BE2C (cell line): Measurements from ENCODE around the gene LINC00305. TPM values are rescaled to one million over a fixed set of nuclear protein-coding genes. Genes with fewer than 3 reads are reported as not detected.

Experiments used
- DNase-seq: peaks from one replicate; pipeline ENCODE4 v3.0.0-alpha.2; 2020
- H3K27me3 ChIP-seq: fragments of 250-450 bp; sonication (Bioruptor Pico); 2 replicates; pipeline ENCODE4 v1.5.1; 2020; ENCODE audit warnings: mild to moderate bottlenecking
- H3K36me3 ChIP-seq: fragments of 250-450 bp; sonication (Bioruptor Pico); 2 replicates; pipeline ENCODE4 v1.5.1; 2020; ENCODE audit warnings: mild to moderate bottlenecking
- H3K4me1 ChIP-seq: fragments of 250-450 bp; sonication (Bioruptor Pico); 2 replicates; pipeline ENCODE4 v1.5.1; 2020
- H3K4me3 ChIP-seq: 2 replicates; pipeline ENCODE4 v1.5.1; 2011; ENCODE audit warnings: low read depth, low read length
- H3K9me3 ChIP-seq: fragments of 250-450 bp; sonication (Bioruptor Pico); 2 replicates; pipeline ENCODE4 v1.5.1; 2020
- polyA plus RNA-seq: library from polyadenylated mRNA; unstranded; fragments of >200 nt; gene quantifications from one replicate; pipeline ENCODE4 v1.2.1, GENCODE V29; 2012; ENCODE audit warnings: low read depth, missing spikeins; ENCODE audit not compliant: insufficient read length, insufficient read depth
- TF ChIP-seq, protein P1 (sequence below): IDR thresholded peaks from 2 replicates; pipeline ENCODE4 v1.5.1; 2012; ENCODE audit warnings: mild to moderate bottlenecking, low read depth, low read length

LINC00305 gene
- not detected for polyA plus RNA-seq

DNA sequence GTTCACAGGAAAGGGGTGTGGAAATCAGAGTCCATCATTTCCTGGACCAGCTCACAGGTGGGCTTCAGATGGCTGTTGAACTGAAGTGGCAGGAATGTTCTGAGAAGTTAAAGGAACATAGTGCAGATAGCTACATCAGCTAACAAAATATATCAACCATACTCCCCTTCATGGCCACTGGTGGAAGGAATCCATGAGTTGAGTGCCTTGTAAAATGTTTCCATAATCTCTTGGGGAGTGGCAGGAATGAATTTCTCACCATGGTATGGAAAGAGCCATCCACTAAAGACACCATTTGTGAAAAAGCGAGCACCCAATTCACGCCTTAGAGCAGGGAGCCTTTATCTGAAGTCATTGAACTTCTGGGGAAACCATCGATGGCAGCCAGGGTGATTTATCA, at the start of gene LINC00305:
LINC00305 (minus strand) TSS at position 101 of the 400 bp plus-strand sequence.
- TF ChIP-seq, protein P1, sequence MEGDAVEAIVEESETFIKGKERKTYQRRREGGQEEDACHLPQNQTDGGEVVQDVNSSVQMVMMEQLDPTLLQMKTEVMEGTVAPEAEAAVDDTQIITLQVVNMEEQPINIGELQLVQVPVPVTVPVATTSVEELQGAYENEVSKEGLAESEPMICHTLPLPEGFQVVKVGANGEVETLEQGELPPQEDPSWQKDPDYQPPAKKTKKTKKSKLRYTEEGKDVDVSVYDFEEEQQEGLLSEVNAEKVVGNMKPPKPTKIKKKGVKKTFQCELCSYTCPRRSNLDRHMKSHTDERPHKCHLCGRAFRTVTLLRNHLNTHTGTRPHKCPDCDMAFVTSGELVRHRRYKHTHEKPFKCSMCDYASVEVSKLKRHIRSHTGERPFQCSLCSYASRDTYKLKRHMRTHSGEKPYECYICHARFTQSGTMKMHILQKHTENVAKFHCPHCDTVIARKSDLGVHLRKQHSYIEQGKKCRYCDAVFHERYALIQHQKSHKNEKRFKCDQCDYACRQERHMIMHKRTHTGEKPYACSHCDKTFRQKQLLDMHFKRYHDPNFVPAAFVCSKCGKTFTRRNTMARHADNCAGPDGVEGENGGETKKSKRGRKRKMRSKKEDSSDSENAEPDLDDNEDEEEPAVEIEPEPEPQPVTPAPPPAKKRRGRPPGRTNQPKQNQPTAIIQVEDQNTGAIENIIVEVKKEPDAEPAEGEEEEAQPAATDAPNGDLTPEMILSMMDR = no peak
- no peaks in the 10 kb centered on the region for H3K27me3 ChIP-seq
- H3K4me1 ChIP-seq = no peaks in the 10 kb centered on the region
- no peak within 1 kb of the TSS for H3K4me3 ChIP-seq
- no peak for DNase-seq
- H3K36me3 ChIP-seq = no peaks in the 10 kb centered on the region
- H3K9me3 ChIP-seq = no peaks in the 10 kb centered on the region

DNA sequence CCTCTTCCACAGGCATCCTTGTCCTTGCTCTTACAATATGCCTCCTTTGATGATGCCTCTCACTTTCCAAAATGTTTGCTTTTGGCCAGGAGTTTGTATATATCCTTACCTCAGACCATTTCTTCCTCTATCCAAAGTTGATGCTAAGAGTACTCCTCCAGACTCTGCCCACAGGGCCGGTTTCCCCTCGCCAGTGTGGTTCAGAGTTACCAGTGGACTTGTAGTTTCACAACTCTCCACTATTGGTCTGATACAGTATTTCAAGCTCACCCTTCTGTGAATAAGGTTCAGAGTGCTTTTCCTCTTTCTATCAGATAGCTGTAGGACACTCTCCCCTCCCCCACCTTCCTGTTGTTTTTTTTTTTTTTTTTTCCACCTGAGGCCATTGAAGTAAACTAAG, 42.2 kb upstream of the LINC00305 start:
- TF ChIP-seq, protein P1 = no peak
- no peak overlapping the region for H3K4me3 ChIP-seq
- H3K9me3 ChIP-seq = no peaks in the 10 kb centered on the region
- DNase-seq = no peak
- no peaks in the 10 kb centered on the region for H3K36me3 ChIP-seq
- no peaks in the 10 kb centered on the region for H3K4me1 ChIP-seq
- H3K27me3 ChIP-seq = no peaks in the 10 kb centered on the region

DNA sequence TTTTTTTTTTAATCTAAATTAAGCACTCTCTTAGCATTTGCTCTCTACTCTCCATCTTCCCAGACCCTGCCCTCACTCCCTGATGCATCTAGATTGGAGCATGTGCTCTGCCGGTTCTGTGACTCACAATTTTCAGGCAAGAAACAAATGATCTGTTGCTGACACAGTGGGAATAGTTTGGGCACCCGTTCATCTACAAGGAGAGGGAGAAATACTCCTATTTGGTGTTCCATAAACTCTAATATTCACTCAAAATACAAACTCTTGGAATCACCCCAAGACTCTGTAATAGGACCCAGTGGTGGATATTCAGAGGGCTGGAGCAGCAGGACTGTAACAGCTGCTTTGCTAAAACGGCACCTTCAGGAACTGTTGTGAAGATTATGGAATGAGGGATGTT, 37.1 kb upstream of the LINC00305 start:
- Histone ChIP-seq H3K36me3 (no peaks in the 10 kb centered on the region), H3K4me1 (no peaks in the 10 kb centered on the region), H3K9me3 (no peaks in the 10 kb centered on the region), H3K27me3 (no peaks in the 10 kb centered on the region), H3K4me3 (no peak overlapping the region)
- TF ChIP-seq, protein P1 = no peak
- DNase-seq = no peak

DNA sequence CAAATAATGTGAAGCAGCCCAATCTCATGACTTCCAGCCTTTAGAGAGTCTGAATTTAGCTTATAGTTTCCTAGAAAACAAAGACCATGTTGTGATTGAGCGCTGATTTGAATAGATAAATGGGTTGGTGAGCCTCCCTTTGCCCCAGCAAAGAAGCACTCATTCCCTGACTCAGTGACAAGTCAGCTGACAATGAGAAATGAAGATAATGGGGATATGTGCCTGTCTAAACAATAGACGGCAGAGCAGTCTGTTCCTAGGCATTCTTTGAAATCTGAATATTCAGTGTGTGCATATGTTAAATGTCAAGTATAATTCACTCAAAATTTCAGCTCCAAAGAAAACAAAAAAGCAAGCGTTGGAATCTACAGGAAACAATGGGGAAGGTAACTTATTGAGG, 34.8 kb upstream of the LINC00305 start:
- H3K36me3 ChIP-seq = no peaks in the 10 kb centered on the region
- no peaks in the 10 kb centered on the region for H3K4me1 ChIP-seq
- H3K4me3 ChIP-seq = no peak overlapping the region
- H3K9me3 ChIP-seq = no peaks in the 10 kb centered on the region
- DNase-seq = no peak
- TF ChIP-seq, protein P1 = no peak
- no peaks in the 10 kb centered on the region for H3K27me3 ChIP-seq

DNA sequence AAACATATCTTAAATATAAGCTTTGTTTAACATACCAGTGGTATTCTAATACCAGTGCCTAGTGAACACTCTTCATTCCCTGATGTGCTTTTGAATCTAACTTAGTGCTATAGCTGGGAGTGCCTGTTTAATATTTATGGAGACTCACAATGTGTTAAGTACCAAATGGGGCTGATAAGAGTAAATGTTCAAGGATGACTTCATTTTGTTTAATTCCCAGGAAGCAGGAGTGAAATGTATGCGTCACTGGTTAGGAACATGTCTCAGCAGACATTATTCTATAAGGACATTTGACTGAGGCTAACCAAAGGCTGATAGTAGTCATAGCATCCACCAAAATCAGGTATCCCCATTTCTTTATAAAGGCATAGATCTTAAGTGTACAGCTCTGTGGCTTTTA, 31.7 kb upstream of the LINC00305 start:
- H3K4me1 ChIP-seq = no peaks in the 10 kb centered on the region
- TF ChIP-seq, protein P1 = no peak
- no peak overlapping the region for H3K4me3 ChIP-seq
- no peaks in the 10 kb centered on the region for H3K27me3 ChIP-seq
- H3K9me3 ChIP-seq = no peaks in the 10 kb centered on the region
- no peak for DNase-seq
- no peaks in the 10 kb centered on the region for H3K36me3 ChIP-seq

DNA sequence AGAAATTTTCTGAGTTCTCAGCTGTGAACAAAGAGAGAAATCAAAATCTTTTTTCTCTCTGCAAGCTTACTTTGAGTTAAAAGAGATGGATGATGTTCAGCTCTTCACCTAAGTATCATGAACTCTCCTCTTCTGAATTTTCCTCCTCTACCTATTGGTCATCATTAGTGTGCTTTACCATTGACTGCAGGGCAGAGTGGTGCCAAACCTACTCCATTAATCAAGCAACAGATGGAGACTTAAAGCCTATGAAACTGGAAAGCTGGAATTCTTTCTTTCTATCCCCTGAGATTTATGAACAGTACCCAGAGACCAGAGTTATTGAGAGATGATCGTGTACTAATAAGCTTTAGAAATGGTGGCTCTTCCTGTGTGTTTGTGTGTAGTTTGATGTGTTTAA, 31.3 kb upstream of the LINC00305 start:
- Histone ChIP-seq H3K36me3 (no peaks in the 10 kb centered on the region), H3K9me3 (no peaks in the 10 kb centered on the region), H3K4me1 (no peaks in the 10 kb centered on the region), H3K4me3 (no peak overlapping the region), H3K27me3 (no peaks in the 10 kb centered on the region)
- DNase-seq = no peak
- TF ChIP-seq, protein P1 = no peak
